Measurements from ENCODE around the gene KLHDC7A.

- no peak for TF ChIP-seq GATA2 (IDR thresholded peaks at IDR 0.05; ENCODE audit: low read depth, low read length)
- TF ChIP-seq GATA3 (IDR thresholded peaks at IDR 0.05; ENCODE audit: low read depth, low read length), result no peak
Measured at GRCh38 chr1:18480315-18481189, at the start of gene KLHDC7A.
